HFF-Myc (cell line): Measurements from ENCODE around the gene UCMA.

Experiments
- DNase-seq: peaks from one replicate; pipeline ENCODE4 v3.0.0-alpha.2; 2011; ENCODE audit warnings: low read depth; ENCODE audit errors: extremely low read depth
- H3K4me3 ChIP-seq: replicated peaks from 2 replicates; pipeline ENCODE4 v1.5.1; 2011; ENCODE audit warnings: low read depth, mild to moderate bottlenecking, control low read depth, low read length
- CTCF ChIP-seq: IDR thresholded peaks from 2 replicates; pipeline ENCODE4 v1.5.1; 2012; ENCODE audit warnings: mild to moderate bottlenecking, low read depth, low read length, control low read depth; ENCODE audit errors: missing control alignments

The UCMA gene

GRCh38 chr10:13222566-13222965, 11.6 kb downstream of the UCMA start:
- no peak for TF ChIP-seq CTCF
- no peak for DNase-seq
- no peak overlapping the region for H3K4me3 ChIP-seq

GRCh38 chr10:13222151-13222550, 12.0 kb downstream of the UCMA start:
- H3K4me3 ChIP-seq: no peak overlapping the region
- DNase-seq: no peak
- no peak for TF ChIP-seq CTCF

GRCh38 chr10:13221572-13221971, 12.6 kb downstream of the UCMA start:
- DNase-seq: no peak
- H3K4me3 ChIP-seq: no peak overlapping the region
- no peak for TF ChIP-seq CTCF

GRCh38 chr10:13219685-13220670, 14.2 kb downstream of the UCMA start:
- peak; percentile 2 for DNase-seq
- no peak overlapping the region for H3K4me3 ChIP-seq
- no peak for TF ChIP-seq CTCF

GRCh38 chr10:13218878-13219277, 15.3 kb downstream of the UCMA start:
- TF ChIP-seq CTCF: no peak
- no peak for DNase-seq
- no peak overlapping the region for H3K4me3 ChIP-seq

GRCh38 chr10:13213163-13213562, 21.0 kb downstream of the UCMA start:
- no peak for DNase-seq
- no peak for TF ChIP-seq CTCF
- H3K4me3 ChIP-seq: no peak overlapping the region
